Keratinocyte (primary cell): ENCODE results near the gene RAPGEF3. TPM values are rescaled to one million over a fixed set of nuclear protein-coding genes. Genes with fewer than 3 reads are reported as not detected.

ENCODE experiments used
- DNase-seq: peaks from one replicate; pipeline ENCODE4 v3.0.0-alpha.2; 2011; ENCODE audit warnings: low read depth, missing footprints, low spot score
- FAIRE-seq: peaks from 2 replicates; lab custom pipeline; 2011; peaks lifted over from hg19 to GRCh38; lab: Jason Lieb, UNC
- H2AFZ ChIP-seq: 2 replicates; pipeline ENCODE4 v1.6.0; 2012; ENCODE audit warnings: low read length, control low read depth, inconsistent platforms; ENCODE audit not compliant: control insufficient read depth
- H3K27ac ChIP-seq: 2 replicates; pipeline ENCODE4 v1.5.1; 2011; ENCODE audit warnings: low read length; ENCODE audit not compliant: control insufficient read depth, insufficient read depth
- H3K27me3 ChIP-seq: 3 replicates; pipeline ENCODE4 v1.6.0; 2011; ENCODE audit warnings: low read length; ENCODE audit not compliant: control insufficient read depth, insufficient read depth; ENCODE audit errors: extremely low read depth
- H3K36me3 ChIP-seq, 2 experiments: 2 replicates in 1 of 2; 3 replicates in 1 of 2; pipeline ENCODE4 v1.5.1; 2011; ENCODE audit warnings: low read length in 2 of 2, mild to moderate bottlenecking in 1 of 2; ENCODE audit not compliant: control insufficient read depth in 2 of 2, insufficient read depth in 2 of 2; ENCODE audit errors: extremely low read depth in 1 of 2
- H3K4me1 ChIP-seq: 3 replicates; pipeline ENCODE4 v1.5.1; 2011; ENCODE audit warnings: low read length; ENCODE audit not compliant: control insufficient read depth, insufficient read depth; ENCODE audit errors: extremely low read depth
- H3K4me2 ChIP-seq: 3 replicates; pipeline ENCODE4 v1.6.0; 2011; ENCODE audit warnings: low read depth, low read length; ENCODE audit not compliant: control insufficient read depth, insufficient read depth; ENCODE audit errors: extremely low read depth
- H3K4me3 ChIP-seq, 3 experiments: fragments of 200-600 bp in 1 of 3; sonication (generic) in 1 of 3; 2 replicates in 2 of 3; 3 replicates in 1 of 3; pipeline ENCODE4 v1.5.1; 2011 to 2016; ENCODE audit warnings: low read length in 3 of 3, mild to moderate bottlenecking in 3 of 3, control low read depth in 2 of 3, inconsistent platforms in 1 of 3, low read depth in 1 of 3, mixed read lengths in 1 of 3, mixed run types in 1 of 3, moderate library complexity in 1 of 3; ENCODE audit not compliant: control insufficient read depth in 2 of 3, insufficient read depth in 2 of 3; ENCODE audit errors: extremely low read depth in 1 of 3
- H3K79me2 ChIP-seq: 2 replicates; pipeline ENCODE4 v1.6.0; 2012; ENCODE audit warnings: low read length; ENCODE audit not compliant: control insufficient read depth, insufficient read depth
- H3K9ac ChIP-seq: 3 replicates; pipeline ENCODE4 v1.6.0; 2011; ENCODE audit warnings: low read length; ENCODE audit not compliant: control insufficient read depth, insufficient read depth; ENCODE audit errors: extremely low read depth
- H3K9me1 ChIP-seq: 3 replicates; pipeline ENCODE4 v1.6.0; 2011; ENCODE audit warnings: low read length; ENCODE audit not compliant: control insufficient read depth, insufficient read depth; ENCODE audit errors: extremely low read depth
- H3K9me3 ChIP-seq: 2 replicates; pipeline ENCODE4 v1.5.1; 2012; ENCODE audit warnings: low read depth, low read length; ENCODE audit not compliant: control insufficient read depth
- H4K20me1 ChIP-seq: 3 replicates; pipeline ENCODE4 v1.6.0; 2011; ENCODE audit warnings: low read length; ENCODE audit not compliant: control insufficient read depth, insufficient read depth; ENCODE audit errors: extremely low read depth
- CTCF ChIP-seq, 3 experiments: IDR thresholded peaks in 1 of 3; conservative IDR thresholded peaks in 1 of 3; optimal IDR thresholded peaks in 1 of 3; 2 replicates in 2 of 3; 3 replicates in 1 of 3; pipeline versions ENCODE3 to v1.5.1; 2011; ENCODE audit warnings: low read length in 3 of 3, mild to moderate bottlenecking in 3 of 3, moderate library complexity in 2 of 3, control low read depth in 1 of 3, inconsistent platforms in 1 of 3; ENCODE audit not compliant: insufficient read depth in 2 of 3; ENCODE audit errors: extremely low read depth in 1 of 3
- EZH2 ChIP-seq: IDR thresholded peaks from one replicate; pipeline ENCODE4 v1.6.1; 2012; ENCODE audit warnings: inconsistent platforms, mild to moderate bottlenecking, low read length, moderate library complexity
- dilution Hi-C: fragments of 300-500 bp; cut with MboI; formaldehyde crosslinking; loops from one replicate; pipeline ENCODE4 v1.7.0; 2020; ENCODE audit warnings: low sequenced_read_pairs; ENCODE audit not compliant: extremely low pct_ligation_motif_present
- polyA plus RNA-seq, 5 experiments: library from polyadenylated mRNA; depleted of rRNA in 3 of 5; stranded (reverse) in 3 of 5; stranded (forward) in 1 of 5; unstranded in 1 of 5; fragments of >200 nt; gene quantifications; 1 replicate in 1 of 5; 2 replicates in 3 of 5; 3 replicates in 1 of 5; pipeline versions ENCODE4 v1.2.1 to v1.2.3, GENCODE V29; 2011 to 2012; ENCODE audit warnings: missing spikeins in 2 of 5, low read depth in 1 of 5, low replicate concordance in 1 of 5

RAPGEF3 gene
- polyA plus RNA-seq, 1 donor (not counting 4 experiments of a cell fraction or from before 2014, with no cell fraction given): 5.1 TPM

DNA sequence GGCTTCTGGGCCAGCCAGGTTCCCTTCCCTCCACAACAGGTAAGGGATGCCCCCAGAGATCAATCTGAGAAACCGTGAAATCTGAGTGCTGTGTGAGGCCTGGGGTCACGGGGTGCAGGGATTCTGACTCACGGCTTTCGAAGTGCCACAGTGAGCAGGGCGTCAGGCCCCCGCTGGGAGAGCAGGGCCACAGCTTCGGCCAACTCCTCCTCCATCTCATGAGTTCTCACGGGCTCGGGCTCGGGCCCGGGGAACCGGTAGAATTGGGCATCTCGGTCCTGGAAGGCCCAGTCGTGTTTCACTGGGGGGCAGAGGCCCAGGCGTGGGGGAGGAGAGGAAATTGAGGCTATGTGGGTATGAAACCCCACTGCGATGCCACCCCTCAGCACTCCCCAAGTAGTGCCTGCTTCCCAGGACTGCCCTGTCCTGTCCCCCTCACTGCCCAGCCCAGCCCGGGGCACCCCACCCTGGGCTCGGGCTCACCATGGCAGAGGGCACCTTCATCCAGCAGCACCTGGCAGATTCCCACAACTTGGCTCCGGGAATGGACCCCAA, 7.7 kb downstream of the RAPGEF3 start:
- Histone ChIP-seq H3K9me3 (no peaks in the 10 kb centered on the region), H3K79me2 (no peaks in the 10 kb centered on the region), H3K36me3 (peaks cover 6 to 19% of the 10 kb centered on the region in 2 experiments), H3K4me1 (peaks cover 59% of the 10 kb centered on the region), H3K9me1 (peaks cover 4% of the 10 kb centered on the region), H3K27me3 (no peaks in the 10 kb centered on the region), H3K9ac (no peak overlapping the region), H4K20me1 (no peaks in the 10 kb centered on the region), H3K27ac (no peak overlapping the region), H3K4me3 (no peak overlapping the region), H3K4me2 (no peak overlapping the region), H2AFZ (no peak overlapping the region)
- dilution Hi-C loops: no loop called here
- DNase-seq (no peak), FAIRE-seq (no peak)
- TF ChIP-seq EZH2: no peak
- no peak for TF ChIP-seq CTCF (optimal IDR thresholded peaks at IDR 0.05 in 1 of 3, IDR thresholded peaks at IDR 0.05 in 1 of 3, conservative IDR thresholded peaks at IDR 0.05 in 1 of 3; ENCODE audit: extremely low read depth in 1 of 3, insufficient read depth in 2 of 3, low read length in 3 of 3)

DNA sequence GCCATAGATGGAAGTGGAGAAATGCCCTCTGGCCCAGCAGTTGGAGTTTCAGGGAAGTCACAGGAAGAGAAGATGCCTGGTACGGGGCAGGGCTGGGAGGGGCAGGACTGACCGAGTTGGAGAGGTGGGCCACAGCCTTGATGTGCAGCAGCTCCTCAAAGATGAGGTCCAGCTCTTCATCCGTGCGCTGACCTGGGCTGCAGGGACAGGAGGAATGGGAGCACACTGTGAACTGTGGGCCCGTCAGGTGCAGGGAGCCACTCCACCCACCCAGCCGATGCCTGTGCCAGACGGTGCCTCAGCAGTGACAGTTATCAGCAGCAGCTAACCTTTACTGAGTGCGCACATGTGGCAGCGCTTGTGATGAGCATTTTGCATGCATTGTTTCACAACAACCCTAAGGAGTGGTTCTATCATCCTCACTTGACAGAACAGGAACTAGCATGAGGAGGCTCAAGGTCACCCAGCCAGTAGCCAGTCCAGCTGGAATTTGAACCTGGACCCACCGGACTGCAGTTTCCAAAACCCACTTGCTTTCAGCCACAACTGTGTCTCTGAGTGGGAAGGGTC, 8.4 kb downstream of the RAPGEF3 start:
- dilution Hi-C loops: no loop called here
- peaks cover 52% of the 10 kb centered on the region for H3K4me1 ChIP-seq
- no peak for DNase-seq
- H4K20me1 ChIP-seq: no peaks in the 10 kb centered on the region
- no peak overlapping the region for H3K9ac ChIP-seq
- no peak overlapping the region for H3K4me3 ChIP-seq
- no peak for FAIRE-seq
- H3K9me3 ChIP-seq: no peaks in the 10 kb centered on the region
- no peak for TF ChIP-seq EZH2
- no peak for TF ChIP-seq CTCF (optimal IDR thresholded peaks at IDR 0.05 in 1 of 3, IDR thresholded peaks at IDR 0.05 in 1 of 3, conservative IDR thresholded peaks at IDR 0.05 in 1 of 3; ENCODE audit: extremely low read depth in 1 of 3, insufficient read depth in 2 of 3, low read length in 3 of 3)
- H3K79me2 ChIP-seq: no peaks in the 10 kb centered on the region
- H3K36me3 ChIP-seq: peaks cover 8 to 19% of the 10 kb centered on the region in 2 experiments
- no peak overlapping the region for H3K27ac ChIP-seq
- H3K4me2 ChIP-seq: no peak overlapping the region
- H3K27me3 ChIP-seq: no peaks in the 10 kb centered on the region
- H3K9me1 ChIP-seq: peaks cover 4% of the 10 kb centered on the region
- no peak overlapping the region for H2AFZ ChIP-seq
